HEK293 (cell line): ENCODE data around the gene CYBRD1.

Source experiments
- CTCF ChIA-PET: fragments of 350-600 bp; formaldehyde crosslinking; extraction: SDS; loops from one replicate; lab custom pipeline; 2021; ENCODE audit warnings: antibody characterized with exemption; lab: Yijun Ruan, JAX
- POLR2A ChIA-PET: fragments of 300-600 bp; formaldehyde crosslinking; extraction: SDS; loops from one replicate; lab custom pipeline; 2020; ENCODE audit warnings: antibody characterized with exemption, inconsistent platforms; lab: Yijun Ruan, JAX
- H3K27ac ChIP-seq: fragments of 200-500 bp; sonication (Bioruptor generic); 2 replicates; pipeline ENCODE4 v1.5.1; 2014; ENCODE audit warnings: low read depth, low read length, control low read depth, inconsistent platforms; ENCODE audit errors: extremely low read depth
- H3K36me3 ChIP-seq, 2 experiments: fragments of 200-500 bp in 1 of 2; sonication (Bioruptor generic) in 1 of 2; 1 replicate in 1 of 2; 2 replicates in 1 of 2; pipeline ENCODE4 v1.5.1; 2014 to 2017; ENCODE audit warnings: inconsistent platforms in 2 of 2, low read length in 2 of 2; ENCODE audit not compliant: control insufficient read depth in 2 of 2, insufficient read depth in 1 of 2
- H3K4me1 ChIP-seq: fragments of 200-500 bp; sonication (Bioruptor generic); 2 replicates; pipeline ENCODE4 v1.5.1; 2014; ENCODE audit warnings: mild to moderate bottlenecking, low read length, inconsistent platforms; ENCODE audit not compliant: control insufficient read depth, insufficient read depth
- H3K4me3 ChIP-seq: 2 replicates; pipeline ENCODE4 v1.5.1; 2011; ENCODE audit warnings: low read depth, mild to moderate bottlenecking, control low read depth, low read length, moderate library complexity
- H3K9me3 ChIP-seq: fragments of 200-500 bp; sonication (Bioruptor generic); 2 replicates; pipeline ENCODE4 v1.5.1; 2014; ENCODE audit warnings: low read depth, low read length, inconsistent platforms; ENCODE audit not compliant: control insufficient read depth, insufficient read depth
- HIC1 ChIP-seq: fragments of 450-650 bp; formaldehyde crosslinking; IDR thresholded peaks from 2 replicates; pipeline ENCODE4 v1.5.1; 2016; ENCODE audit warnings: missing biosample characterization, missing genetic modification characterization
- KLF16 ChIP-seq: fragments of 450-650 bp; formaldehyde crosslinking; IDR thresholded peaks from 2 replicates; pipeline ENCODE4 v1.5.1; 2017; ENCODE audit warnings: missing biosample characterization, missing genetic modification characterization
- OSR2 ChIP-seq: fragments of 450-650 bp; formaldehyde crosslinking; IDR thresholded peaks from 2 replicates; pipeline ENCODE4 v1.5.1; 2016; ENCODE audit warnings: missing biosample characterization, missing genetic modification characterization
- TSHZ1 ChIP-seq: fragments of 450-650 bp; formaldehyde crosslinking; IDR thresholded peaks from 2 replicates; pipeline ENCODE4 v1.5.1; 2016; ENCODE audit warnings: missing biosample characterization, missing genetic modification characterization, borderline replicate concordance
- WT1 ChIP-seq: fragments of 450-650 bp; formaldehyde crosslinking; IDR thresholded peaks from 2 replicates; pipeline ENCODE4 v1.5.1; 2016; ENCODE audit warnings: missing biosample characterization, missing genetic modification characterization
- ZNF114 ChIP-seq: fragments of 450-650 bp; formaldehyde crosslinking; IDR thresholded peaks from 2 replicates; pipeline ENCODE4 v1.5.0; 2017; ENCODE audit warnings: missing biosample characterization, missing genetic modification characterization
- ZNF148 ChIP-seq: fragments of 450-650 bp; formaldehyde crosslinking; IDR thresholded peaks from 2 replicates; pipeline ENCODE4 v1.5.0; 2017; ENCODE audit warnings: missing biosample characterization, missing genetic modification characterization, borderline replicate concordance
- ZNF175 ChIP-seq: fragments of 450-650 bp; formaldehyde crosslinking; IDR thresholded peaks from 2 replicates; pipeline ENCODE4 v1.5.1; 2016; ENCODE audit warnings: missing biosample characterization, missing genetic modification characterization
- ZNF280C ChIP-seq: fragments of 450-650 bp; formaldehyde crosslinking; IDR thresholded peaks from 2 replicates; pipeline ENCODE4 v1.5.1; 2016; ENCODE audit warnings: missing biosample characterization, missing genetic modification characterization
- ZNF416 ChIP-seq: fragments of 450-650 bp; formaldehyde crosslinking; IDR thresholded peaks from 2 replicates; pipeline ENCODE4 v1.5.1; 2016; ENCODE audit warnings: missing biosample characterization, missing genetic modification characterization
- ZNF549 ChIP-seq: fragments of 450-650 bp; IDR thresholded peaks from 2 replicates; pipeline ENCODE4 v1.5.1; 2018; ENCODE audit warnings: missing biosample characterization, missing genetic modification characterization, mild to moderate bottlenecking, inconsistent platforms, moderate library complexity
- ZNF76 ChIP-seq: fragments of 450-650 bp; formaldehyde crosslinking; IDR thresholded peaks from 2 replicates; pipeline ENCODE4; 2016; ENCODE audit warnings: low read depth, missing biosample characterization, missing genetic modification characterization, borderline replicate concordance
- ZNF776 ChIP-seq: fragments of 450-650 bp; formaldehyde crosslinking; IDR thresholded peaks from 2 replicates; pipeline ENCODE4 v1.5.0; 2017; ENCODE audit warnings: missing biosample characterization, missing genetic modification characterization, borderline replicate concordance
- ZNF777 ChIP-seq: fragments of 450-650 bp; formaldehyde crosslinking; IDR thresholded peaks from 2 replicates; pipeline ENCODE4 v1.5.1; 2017; ENCODE audit warnings: missing biosample characterization, missing genetic modification characterization, borderline replicate concordance
- ZNF830 ChIP-seq: fragments of 450-650 bp; IDR thresholded peaks from 2 replicates; pipeline ENCODE4 v1.5.0; 2018; ENCODE audit warnings: missing biosample characterization, missing genetic modification characterization, low read depth, mild to moderate bottlenecking, moderate library complexity
- ZSCAN16 ChIP-seq: fragments of 450-650 bp; formaldehyde crosslinking; IDR thresholded peaks from 2 replicates; pipeline ENCODE4 v1.5.1; 2016; ENCODE audit warnings: missing biosample characterization, missing genetic modification characterization

The CYBRD1 gene

GRCh38 chr2:171578127-171578803, 56.0 kb downstream of the CYBRD1 start:
- Histone ChIP-seq H3K4me3 (no peak overlapping the region), H3K4me1 (no peaks in the 10 kb centered on the region), H3K36me3 (no peaks in the 10 kb centered on the region), H3K9me3 (no peaks in the 10 kb centered on the region), H3K27ac (no peak overlapping the region)
- POLR2A ChIA-PET, result no interaction called here
- no peak for TF ChIP-seq ZNF148 (tag by site-specific recombination)
- TF ChIP-seq ZNF280C (tag by site-specific recombination), result no peak
- TF ChIP-seq ZNF76 (tag by site-specific recombination), result no peak
- TF ChIP-seq ZNF416 (tag by site-specific recombination), result no peak
- TF ChIP-seq ZSCAN16, result no peak
- no peak for TF ChIP-seq WT1 (tag by site-specific recombination)
- TF ChIP-seq ZNF777 (tag by site-specific recombination), result no peak
- TF ChIP-seq ZNF776 (tag by site-specific recombination), result no peak
- no peak for TF ChIP-seq ZNF114 (tag by site-specific recombination)
- no peak for TF ChIP-seq OSR2 (tag by site-specific recombination)
- no peak for TF ChIP-seq ZNF175 (tag by site-specific recombination)
- no peak for TF ChIP-seq KLF16 (tag by site-specific recombination)
- no peak for TF ChIP-seq TSHZ1
- no peak for TF ChIP-seq ZNF549 (tag by site-specific recombination)
- TF ChIP-seq ZNF830 (tag by site-specific recombination), result no peak
- TF ChIP-seq HIC1 (tag by site-specific recombination), result no peak
- CTCF ChIA-PET, result no interaction called here
